Heart left ventricle (tissue), 16 donors: ENCODE data around the gene SAMD11. TPM values are rescaled to one million over a fixed set of nuclear protein-coding genes. Genes with fewer than 3 reads are reported as not detected.

ENCODE experiments used
- ATAC-seq, 4 donors: fragments of 200-7000 bp; cut with Tn5 transposase; one replicate each; pipeline ENCODE4 v1.9.1; 2020 to 2022; ENCODE audit warnings: moderate library complexity in 4 of 4, mild to moderate bottlenecking in 3 of 4, moderate number of reproducible peaks in 1 of 4
- DNase-seq, 5 donors: peaks; one replicate each; pipeline ENCODE4 v3.0.0-alpha.2; 2020
- H3K27ac ChIP-seq, 12 donors: fragments of 200-600 bp; sonication (generic) in 4 of 12; one replicate each; pipeline versions ENCODE4 v1.5.0 to v1.8.0; 2016 to 2022; ENCODE audit warnings: mild to moderate bottlenecking in 2 of 12
- H3K27me3 ChIP-seq, 9 donors: fragments of 200-600 bp; sonication (generic) in 2 of 9; one replicate each; pipeline versions ENCODE4 v1.5.1 to v1.8.0; 2016 to 2022; ENCODE audit warnings: mild to moderate bottlenecking in 3 of 9
- H3K36me3 ChIP-seq, 9 donors: fragments of 200-600 bp; sonication (generic) in 2 of 9; one replicate each; pipeline versions ENCODE4 v1.5.0 to v1.8.0; 2018 to 2022; ENCODE audit warnings: mild to moderate bottlenecking in 2 of 9
- H3K4me1 ChIP-seq, 12 donors: fragments of 200-600 bp; sonication (generic) in 4 of 12; one replicate each; pipeline versions ENCODE4 v1.5.0 to v1.8.0; 2016 to 2022; ENCODE audit warnings: mild to moderate bottlenecking in 3 of 12
- H3K4me3 ChIP-seq, 12 donors: fragments of 200-600 bp; sonication (generic) in 4 of 12; one replicate each; pipeline versions ENCODE4 v1.5.0 to v1.8.0; 2017 to 2022; ENCODE audit warnings: mild to moderate bottlenecking in 9 of 12, moderate library complexity in 4 of 12
- H3K9me3 ChIP-seq, 12 donors: fragments of 200-600 bp; sonication (generic) in 4 of 12; one replicate each; pipeline versions ENCODE4 v1.5.0 to v1.8.0; 2016 to 2022; ENCODE audit warnings: mild to moderate bottlenecking in 1 of 12
- POLR2A ChIP-seq, 2 donors: fragments of 450-650 bp; IDR thresholded peaks; one replicate each; pipeline ENCODE4 v1.6.1; 2017; ENCODE audit warnings: antibody characterized with exemption in 2 of 2, mild to moderate bottlenecking in 2 of 2, moderate library complexity in 2 of 2
- WGBS, 4 donors: extraction: QIAGEN DNeasy Blood & Tissue Kit in 2 of 4; methylation state at CpG; one replicate each; pipeline versions ENCODE4 v1.1.5 to v1.1.7; 2013 to 2018; 5-methylcytosine and 5-hydroxymethylcytosine counted together
- intact Hi-C, 10 donors: fragments of 100-400 bp; cut with DNase I; formaldehyde crosslinking; loops; one replicate each; pipeline versions ENCODE4 v1.11.1 to v1.14.2; 2022
- polyA plus RNA-seq, 2 donors: library from polyadenylated mRNA; stranded (reverse); fragments of 200-250 nt; gene quantifications; one replicate each; pipeline ENCODE4 v1.2.3, GENCODE V29; 2013
- total RNA-seq, 9 donors: library from RNA; depleted of rRNA in 2 of 9; stranded (reverse); fragments of >200 nt in 2 of 9; fragmentation: NEBNext Ultra II Directional in 3 of 9; extraction: Animal tissue kit (Norgen Biotek cat#: 25700) in 3 of 9; gene quantifications; one replicate each; pipeline versions ENCODE4 v1.1.0 to v1.2.4, GENCODE V29; 2016 to 2023
- TF ChIP-seq, protein P1 (sequence below), 12 donors: fragments of 200-600 bp; sonication (generic) in 4 of 12; IDR thresholded peaks; one replicate each; pipeline versions ENCODE4 v1.5.0 to v1.8.0; 2018 to 2022; ENCODE audit warnings: antibody characterized with exemption in 12 of 12, mild to moderate bottlenecking in 5 of 12
- donor health status: ischemic (EF 13 %, LVEDD 7.1; RV severe dilation, severe dysfunction).
- donor health status: healthy with polysubstance abuse.
- donor health status: DM: no; HTN: yes; CAD: no.
- donor health status: DM: no; HTN: no; CAD: no.
- donor health status: ischemic (EF 25% LVEDD 6.9; RV normal size, moderate dysfunction).
- donor health status: ischemic (EF 25% LVEDD 5.7; RV mildly dilated, moderate dysfunction).
- donor health status: healthy.
- donor health status: DM: yes; HTN: yes; CAD: no.
- donor health status: ischemic (EF 35%, LVEDD 5.7; RV mildly dilated, moderate dysfunction).
- donor health status: nonischemic (EF 11% LVEDD 7.7; RV severe dilation, severe dysfunction).
- donor health status: DM: yes; HTN: yes; CAD: no.
- donor health status: PGD.
- donor health status: ischemic (EF 29% LVEDD 5.4; RV normal size, mild dysfunction).
- donor health status: nonischemic (EF 23%, LVEDD 6.1; RV moderate dilation, normal function).

The SAMD11 gene
- total and polyA plus RNA-seq, 11 donors, result 0.38 to 3.2 (median 0.96) TPM

DNA sequence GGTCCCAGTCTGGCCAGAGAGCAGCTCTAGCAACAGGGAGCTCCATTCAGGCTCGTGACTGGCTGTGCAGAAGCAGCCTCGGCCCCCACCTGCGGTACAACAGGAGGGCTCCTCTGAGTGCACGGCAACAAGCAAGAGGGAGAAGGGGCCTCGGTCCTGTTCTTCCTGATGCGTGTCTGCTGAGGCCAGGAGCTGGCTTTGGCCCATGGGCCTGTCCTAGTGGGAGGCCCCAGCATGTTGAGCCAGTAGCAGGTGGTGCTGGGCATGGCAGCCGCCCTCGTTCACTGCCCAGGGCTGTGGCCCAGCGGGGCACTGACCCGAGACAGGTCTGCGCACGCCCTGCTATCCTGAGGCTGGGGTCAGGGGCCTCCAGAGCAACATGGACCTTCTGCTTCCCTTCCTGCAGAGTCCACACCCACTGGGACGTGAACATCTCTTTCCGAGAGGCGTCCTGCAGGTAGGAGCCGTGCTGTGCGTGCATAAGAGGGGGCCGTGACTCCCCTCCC, 7.0 kb downstream of the SAMD11 start:
- no peaks in the 10 kb centered on the region for H3K36me3 ChIP-seq
- 69 to 88% (median 73%) methylated on average over 6 to 18 of the region's 18 CpGs for WGBS, 4 donors
- H3K9me3 ChIP-seq, result no peaks in the 10 kb centered on the region
- H3K4me3 ChIP-seq, result no peak overlapping the region
- peaks cover 7 to 71% (median 42%) of the 10 kb centered on the region in 9 donors for H3K27me3 ChIP-seq
- TF ChIP-seq, protein P1, sequence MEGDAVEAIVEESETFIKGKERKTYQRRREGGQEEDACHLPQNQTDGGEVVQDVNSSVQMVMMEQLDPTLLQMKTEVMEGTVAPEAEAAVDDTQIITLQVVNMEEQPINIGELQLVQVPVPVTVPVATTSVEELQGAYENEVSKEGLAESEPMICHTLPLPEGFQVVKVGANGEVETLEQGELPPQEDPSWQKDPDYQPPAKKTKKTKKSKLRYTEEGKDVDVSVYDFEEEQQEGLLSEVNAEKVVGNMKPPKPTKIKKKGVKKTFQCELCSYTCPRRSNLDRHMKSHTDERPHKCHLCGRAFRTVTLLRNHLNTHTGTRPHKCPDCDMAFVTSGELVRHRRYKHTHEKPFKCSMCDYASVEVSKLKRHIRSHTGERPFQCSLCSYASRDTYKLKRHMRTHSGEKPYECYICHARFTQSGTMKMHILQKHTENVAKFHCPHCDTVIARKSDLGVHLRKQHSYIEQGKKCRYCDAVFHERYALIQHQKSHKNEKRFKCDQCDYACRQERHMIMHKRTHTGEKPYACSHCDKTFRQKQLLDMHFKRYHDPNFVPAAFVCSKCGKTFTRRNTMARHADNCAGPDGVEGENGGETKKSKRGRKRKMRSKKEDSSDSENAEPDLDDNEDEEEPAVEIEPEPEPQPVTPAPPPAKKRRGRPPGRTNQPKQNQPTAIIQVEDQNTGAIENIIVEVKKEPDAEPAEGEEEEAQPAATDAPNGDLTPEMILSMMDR (IDR thresholded peaks at IDR 0.05), result no peak
- no peak for TF ChIP-seq POLR2A (IDR thresholded peaks at IDR 0.05)
- ATAC-seq (no peak), DNase-seq (no peak)
- H3K27ac ChIP-seq, result no peak overlapping the region
- H3K4me1 ChIP-seq, result peaks cover 0 to 14% (median 11%) of the 10 kb centered on the region in 12 donors
- intact Hi-C loops, result no loop called here

DNA sequence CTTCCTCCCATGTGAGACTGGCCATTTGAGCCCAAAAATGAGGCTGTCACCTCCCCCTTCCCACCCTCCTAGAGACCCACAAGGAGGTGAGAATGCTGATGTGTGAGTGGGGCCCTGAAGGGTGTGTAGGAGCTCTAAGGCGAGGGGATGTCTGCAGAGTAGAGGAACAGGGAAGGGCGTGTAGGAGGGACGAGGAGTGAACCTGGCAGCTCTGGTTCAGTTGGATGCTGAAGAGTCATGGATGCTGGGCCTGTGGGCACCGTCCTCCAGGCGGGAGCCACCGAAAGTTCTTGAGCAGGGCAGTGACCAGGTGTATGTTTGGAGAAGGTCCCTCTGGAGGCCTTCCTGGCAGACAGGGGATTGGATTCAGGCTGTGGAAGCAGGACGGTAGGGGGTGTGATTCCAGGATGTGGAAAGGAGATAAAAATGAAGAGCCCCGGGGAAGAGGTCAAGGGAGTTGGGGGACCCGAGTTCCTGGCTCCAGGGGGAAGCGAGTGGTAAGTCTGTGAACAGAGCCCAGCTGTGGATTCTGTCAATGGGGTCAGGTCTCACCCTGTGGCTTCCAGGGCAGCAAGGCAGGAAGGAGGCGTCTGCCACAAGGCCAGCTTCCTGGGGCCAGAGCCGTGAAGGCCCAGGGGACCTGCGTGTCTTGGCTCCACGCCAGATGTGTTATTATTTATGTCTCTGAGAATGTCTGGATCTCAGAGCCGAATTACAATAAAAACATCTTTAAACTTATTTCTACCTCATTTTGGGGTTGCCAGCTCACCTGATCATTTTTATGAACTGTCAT, 7.9 kb downstream of the SAMD11 start:
- Histone ChIP-seq H3K27me3 (peaks cover 0 to 71% (median 41%) of the 10 kb centered on the region in 9 donors), H3K36me3 (no peaks in the 10 kb centered on the region), H3K4me1 (peaks cover 0 to 17% (median 10%) of the 10 kb centered on the region in 12 donors), H3K4me3 (no peak overlapping the region), H3K27ac (no peak overlapping the region), H3K9me3 (no peaks in the 10 kb centered on the region)
- 44 to 56% (median 53%) methylated on average over 15 of the region's 15 CpGs for WGBS, 4 donors
- DNase-seq (no peak), ATAC-seq (no peak)
- TF ChIP-seq, protein P1 (IDR thresholded peaks at IDR 0.05), result no peak
- no peak for TF ChIP-seq POLR2A (IDR thresholded peaks at IDR 0.05)
- intact Hi-C loops, result no loop called here

DNA sequence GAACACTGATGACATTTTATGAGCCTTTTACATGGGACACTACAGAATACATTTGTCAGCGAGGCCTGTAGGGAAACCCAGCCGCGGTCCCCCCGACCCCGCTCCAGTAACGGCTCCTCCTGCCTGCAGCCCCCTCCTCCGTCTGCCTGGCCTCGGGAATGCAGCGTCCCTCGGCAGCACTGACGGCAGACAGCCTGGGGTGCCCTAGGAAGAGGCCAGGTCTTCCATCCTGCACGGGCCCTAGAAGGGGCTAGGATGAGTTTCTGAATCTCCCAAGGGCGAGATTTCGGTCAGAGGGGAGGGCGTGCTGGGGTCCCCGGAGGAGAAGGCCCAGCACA, 8.4 kb downstream of the SAMD11 start:
- H3K4me1 ChIP-seq, result peaks cover 0 to 17% (median 10%) of the 10 kb centered on the region in 12 donors
- TF ChIP-seq POLR2A (IDR thresholded peaks at IDR 0.05), result no peak
- TF ChIP-seq, protein P1 (IDR thresholded peaks at IDR 0.05), result no peak
- no peaks in the 10 kb centered on the region for H3K9me3 ChIP-seq
- peaks cover 0 to 71% (median 41%) of the 10 kb centered on the region in 9 donors for H3K27me3 ChIP-seq
- no peaks in the 10 kb centered on the region for H3K36me3 ChIP-seq
- no peak overlapping the region for H3K4me3 ChIP-seq
- ATAC-seq (no peak), DNase-seq (no peak)
- 57 to 72% (median 62%) methylated on average over 15 to 16 of the region's 16 CpGs for WGBS, 4 donors
- H3K27ac ChIP-seq, result no peak overlapping the region
- intact Hi-C loops, result no loop called here

DNA sequence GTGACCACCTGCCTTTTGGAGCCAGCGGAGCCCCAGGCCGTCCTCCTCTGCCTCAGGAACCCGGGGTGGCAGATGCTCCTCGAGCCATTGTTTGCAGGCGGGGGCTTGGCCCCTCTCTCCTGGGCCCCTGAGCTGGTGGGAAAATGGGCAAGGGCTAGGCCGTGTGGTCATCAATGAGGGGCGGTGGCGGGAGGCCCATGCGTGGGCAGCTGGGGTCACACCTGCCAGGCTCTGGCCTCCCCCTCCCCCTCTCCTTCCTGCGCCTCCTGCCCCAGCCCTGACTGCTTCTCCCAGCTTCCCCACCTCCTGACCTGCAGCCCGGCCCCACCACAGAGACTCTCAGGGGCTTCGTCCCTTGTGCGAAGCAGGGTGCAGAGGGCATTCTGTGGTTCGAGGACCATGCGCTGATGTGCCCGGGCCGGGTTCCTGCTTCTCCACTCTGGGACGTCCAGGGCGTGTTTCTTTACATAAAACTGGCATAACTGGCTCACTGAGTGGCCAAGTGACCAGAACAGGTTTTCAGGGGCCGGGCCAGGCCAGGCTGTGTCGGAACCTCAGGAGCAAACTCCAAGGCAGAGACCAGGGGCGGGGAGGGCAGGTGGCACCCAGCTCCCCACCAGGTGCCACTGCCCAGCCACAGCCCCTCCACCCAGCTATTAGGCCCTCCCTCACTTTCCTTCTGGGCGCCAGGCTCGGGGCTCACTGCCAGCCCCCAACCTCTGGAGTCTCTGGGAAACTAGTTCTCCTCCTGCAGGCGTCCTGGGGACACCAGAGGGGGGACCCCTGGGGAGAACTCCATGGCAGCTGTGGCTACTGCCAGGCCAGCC, 9.3 kb downstream of the SAMD11 start:
- Histone ChIP-seq H3K36me3 (no peaks in the 10 kb centered on the region), H3K27me3 (peaks cover 0 to 71% (median 36%) of the 10 kb centered on the region in 9 donors), H3K27ac (no peak overlapping the region), H3K4me3 (no peak overlapping the region), H3K4me1 (peaks cover 0 to 17% (median 10%) of the 10 kb centered on the region in 12 donors), H3K9me3 (no peaks in the 10 kb centered on the region)
- DNase-seq (no peak), ATAC-seq (no peak)
- intact Hi-C loops, result no loop called here
- WGBS, 4 donors, result 72 to 77% (median 75%) methylated on average over 24 to 25 of the region's 25 CpGs
- TF ChIP-seq POLR2A (IDR thresholded peaks at IDR 0.05), result no peak
- TF ChIP-seq, protein P1 (IDR thresholded peaks at IDR 0.05), result no peak
